ENCODE results near the gene JAKMIP1. TPM values are rescaled to one million over a fixed set of nuclear protein-coding genes. Genes with fewer than 3 reads are reported as not detected.

Gene JAKMIP1
- total and polyA plus RNA-seq, 2 donors (not counting 1 experiment from before 2014, with no cell fraction given): 0.49 to 1.0 TPM

GRCh38 chr4:6042293-6043063 lies 157.9 kb downstream of the JAKMIP1 start:
- Histone ChIP-seq H3K9me3 (ENCODE audit: control extremely low read depth in 1 of 3, control insufficient read depth in 2 of 3, insufficient read depth in 1 of 3, low read length in 2 of 3) (peaks cover 0 to 5% (median 0%) of the 10 kb centered on the region in 3 donors), H4K20me1 (ENCODE audit: control insufficient read depth, insufficient read depth, low read length, poor library complexity, severe bottlenecking) (no peaks in the 10 kb centered on the region), H2AFZ (ENCODE audit: insufficient read depth, low read depth, low read length, poor library complexity, severe bottlenecking) (no peak overlapping the region), H3K9ac (ENCODE audit: low read length) (no peak overlapping the region), H3K4me1 (ENCODE audit: control insufficient read depth in 2 of 2, insufficient read depth in 2 of 2, low read length in 2 of 2) (no peaks in the 10 kb centered on the region), H3K36me3 (replicated peaks in 1 of 2; ENCODE audit: control extremely low read depth in 1 of 2, control insufficient read depth in 1 of 2, extremely low read depth in 1 of 2, insufficient read depth in 2 of 2, low read length in 1 of 2) (no peaks in the 10 kb centered on the region), H3K4me3 (ENCODE audit: control extremely low read depth in 1 of 5, extremely low read depth in 1 of 5, insufficient read depth in 1 of 5, low read depth in 2 of 5, low read length in 4 of 5) (no peak overlapping the region), H3K79me2 (ENCODE audit: control insufficient read depth, insufficient read depth, low read length) (no peaks in the 10 kb centered on the region), H3K4me2 (replicated peaks; ENCODE audit: low read depth, low read length, poor library complexity, severe bottlenecking) (no peak overlapping the region), H3K27me3 (replicated peaks in 1 of 4; ENCODE audit: control extremely low read depth in 1 of 4, control insufficient read depth in 3 of 4, insufficient read depth in 4 of 4, low read length in 3 of 4) (no peaks in the 10 kb centered on the region), H3K27ac (ENCODE audit: low read length in 2 of 2) (no peak overlapping the region)
- ChIA-PET CTCF (no interaction called here), POLR2A (no interaction called here)
- ATAC-seq (ENCODE audit: low read depth): no peak
- intact Hi-C loops (cut with micrococcal nuclease): no loop called here
- peaks cover 12% of the 10 kb centered on the region for H3K27me3 Mint-ChIP-seq
- WGBS (ENCODE audit: insufficient coverage): 91% methylated on average over 18 of the region's 21 CpGs
- no peaks in the 10 kb centered on the region for H3K4me1 Mint-ChIP-seq
- no peak overlapping the region for H3K27ac Mint-ChIP-seq
- TF ChIP-seq, protein P1, sequence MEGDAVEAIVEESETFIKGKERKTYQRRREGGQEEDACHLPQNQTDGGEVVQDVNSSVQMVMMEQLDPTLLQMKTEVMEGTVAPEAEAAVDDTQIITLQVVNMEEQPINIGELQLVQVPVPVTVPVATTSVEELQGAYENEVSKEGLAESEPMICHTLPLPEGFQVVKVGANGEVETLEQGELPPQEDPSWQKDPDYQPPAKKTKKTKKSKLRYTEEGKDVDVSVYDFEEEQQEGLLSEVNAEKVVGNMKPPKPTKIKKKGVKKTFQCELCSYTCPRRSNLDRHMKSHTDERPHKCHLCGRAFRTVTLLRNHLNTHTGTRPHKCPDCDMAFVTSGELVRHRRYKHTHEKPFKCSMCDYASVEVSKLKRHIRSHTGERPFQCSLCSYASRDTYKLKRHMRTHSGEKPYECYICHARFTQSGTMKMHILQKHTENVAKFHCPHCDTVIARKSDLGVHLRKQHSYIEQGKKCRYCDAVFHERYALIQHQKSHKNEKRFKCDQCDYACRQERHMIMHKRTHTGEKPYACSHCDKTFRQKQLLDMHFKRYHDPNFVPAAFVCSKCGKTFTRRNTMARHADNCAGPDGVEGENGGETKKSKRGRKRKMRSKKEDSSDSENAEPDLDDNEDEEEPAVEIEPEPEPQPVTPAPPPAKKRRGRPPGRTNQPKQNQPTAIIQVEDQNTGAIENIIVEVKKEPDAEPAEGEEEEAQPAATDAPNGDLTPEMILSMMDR (IDR thresholded peaks at IDR 0.05): no peak
- no peak for DNase-seq
- no peak overlapping the region for H3K4me3 Mint-ChIP-seq
- H3K9me3 Mint-ChIP-seq (ENCODE audit: insufficient read depth): no peaks in the 10 kb centered on the region

- WGBS (ENCODE audit: insufficient coverage): 100% methylated on average over 3 of the region's 5 CpGs
- H3K27me3 ChIP-seq (replicated peaks in 1 of 4; ENCODE audit: control extremely low read depth in 1 of 4, control insufficient read depth in 3 of 4, insufficient read depth in 4 of 4, low read length in 3 of 4): no peaks in the 10 kb centered on the region
- Mint-ChIP-seq H3K4me3 (no peak overlapping the region), H3K27ac (no peak overlapping the region), H3K9me3 (ENCODE audit: insufficient read depth) (no peaks in the 10 kb centered on the region), H3K27me3 (peaks cover 12% of the 10 kb centered on the region), H3K4me1 (no peaks in the 10 kb centered on the region)
- ATAC-seq (ENCODE audit: low read depth) (no peak), DNase-seq (no peak)
- no peak overlapping the region for H3K4me2 ChIP-seq (replicated peaks; ENCODE audit: low read depth, low read length, poor library complexity, severe bottlenecking)
- no peaks in the 10 kb centered on the region for H3K4me1 ChIP-seq (ENCODE audit: control insufficient read depth in 2 of 2, insufficient read depth in 2 of 2, low read length in 2 of 2)
- no peak overlapping the region for H3K27ac ChIP-seq (ENCODE audit: low read length in 2 of 2)
- peaks cover 0 to 5% (median 0%) of the 10 kb centered on the region in 3 donors for H3K9me3 ChIP-seq (ENCODE audit: control extremely low read depth in 1 of 3, control insufficient read depth in 2 of 3, insufficient read depth in 1 of 3, low read length in 2 of 3)
- H3K4me3 ChIP-seq (ENCODE audit: control extremely low read depth in 1 of 5, extremely low read depth in 1 of 5, insufficient read depth in 1 of 5, low read depth in 2 of 5, low read length in 4 of 5): no peak overlapping the region
- H3K79me2 ChIP-seq (ENCODE audit: control insufficient read depth, insufficient read depth, low read length): no peaks in the 10 kb centered on the region
- no peaks in the 10 kb centered on the region for H3K36me3 ChIP-seq (replicated peaks in 1 of 2; ENCODE audit: control extremely low read depth in 1 of 2, control insufficient read depth in 1 of 2, extremely low read depth in 1 of 2, insufficient read depth in 2 of 2, low read length in 1 of 2)
- intact Hi-C loops (cut with micrococcal nuclease): no loop called here
- ChIA-PET POLR2A (no interaction called here), CTCF (no interaction called here)
- H2AFZ ChIP-seq (ENCODE audit: insufficient read depth, low read depth, low read length, poor library complexity, severe bottlenecking): no peak overlapping the region
- no peaks in the 10 kb centered on the region for H4K20me1 ChIP-seq (ENCODE audit: control insufficient read depth, insufficient read depth, low read length, poor library complexity, severe bottlenecking)
- TF ChIP-seq, protein P1 (IDR thresholded peaks at IDR 0.05): no peak
- no peak for TF ChIP-seq EZH2 (IDR thresholded peaks at IDR 0.05; ENCODE audit: borderline replicate concordance, insufficient read depth, low read depth, low read length, poor library complexity, severe bottlenecking)
- no peak overlapping the region for H3K9ac ChIP-seq (ENCODE audit: low read length)
Observed at GRCh38 chr4:6041800-6042199, 158.5 kb downstream of the JAKMIP1 start.
